ENCODE data around the gene CDKN1C.
A peak's percentile ranks its signal among the peaks of the same experiment; 100 is the strongest.

Gene CDKN1C

DNA sequence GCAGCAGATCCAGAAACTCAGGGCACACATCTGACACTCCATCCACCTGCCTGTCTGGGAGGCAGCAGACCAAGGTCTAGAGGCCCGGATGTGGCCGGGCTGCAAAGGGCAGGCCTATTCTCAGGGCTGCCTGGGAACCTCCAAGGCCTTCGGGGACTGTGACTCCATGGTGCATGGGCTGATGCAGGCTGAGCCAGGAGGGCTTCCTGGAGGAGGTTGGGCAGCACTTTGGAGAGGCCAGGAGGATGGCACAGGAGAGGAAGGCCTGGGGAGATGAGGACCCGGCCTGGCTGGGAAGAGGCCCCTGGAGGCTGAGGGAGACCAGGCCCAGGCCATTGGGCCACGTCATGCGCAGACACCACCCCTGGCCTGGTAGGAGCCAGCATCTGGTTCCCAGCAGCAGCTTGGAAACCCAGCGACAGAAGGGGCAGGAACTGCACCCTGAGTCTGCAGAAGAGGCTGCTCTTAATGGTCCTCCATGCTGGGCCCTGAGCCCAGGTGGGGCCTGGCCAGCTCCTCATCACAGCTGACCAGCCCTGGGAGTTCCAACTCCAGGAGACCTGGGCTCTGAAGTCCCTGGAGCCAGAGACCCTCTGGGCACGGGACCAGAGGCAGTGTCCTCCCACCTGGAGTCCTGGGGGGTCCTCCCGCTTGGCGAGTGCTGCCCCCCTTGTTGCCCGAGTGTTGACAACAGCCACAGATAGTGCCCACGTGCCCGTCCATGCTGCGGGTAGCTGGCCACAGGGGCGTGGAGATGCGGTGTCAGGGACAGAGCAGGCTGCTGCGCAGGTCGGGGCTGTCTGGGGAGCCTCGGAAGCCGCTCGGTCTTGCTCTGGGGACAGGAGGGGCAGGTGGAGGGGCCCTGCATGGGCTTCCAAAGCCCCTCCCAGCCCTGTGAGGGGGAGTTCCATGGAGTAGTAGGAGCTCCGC lies 38.1 kb upstream of the CDKN1C start:
- DNase-seq (ENCODE audit: low spot score) = no peak

DNA sequence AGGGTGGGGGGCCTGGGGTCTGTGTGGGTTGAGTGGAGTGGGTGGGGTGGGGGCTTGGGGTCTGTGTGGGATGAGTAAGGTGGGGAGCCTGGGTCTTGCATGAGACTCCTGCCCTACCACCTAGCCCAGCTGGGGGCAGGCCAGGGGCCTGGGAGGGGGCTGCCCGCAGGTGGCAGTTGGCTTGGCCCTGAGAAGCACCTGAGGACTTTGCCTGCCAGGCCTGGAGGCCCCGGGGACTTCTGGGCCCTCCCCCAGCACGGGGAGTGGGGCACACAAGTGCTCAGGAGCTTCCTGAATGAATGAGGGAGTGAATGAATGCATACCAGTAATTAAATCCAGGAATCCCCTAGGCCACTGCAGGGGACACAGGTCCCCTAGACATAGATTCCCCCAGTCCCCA lies 37.1 kb upstream of the CDKN1C start:
- no peak for DNase-seq (ENCODE audit: low spot score)

DNA sequence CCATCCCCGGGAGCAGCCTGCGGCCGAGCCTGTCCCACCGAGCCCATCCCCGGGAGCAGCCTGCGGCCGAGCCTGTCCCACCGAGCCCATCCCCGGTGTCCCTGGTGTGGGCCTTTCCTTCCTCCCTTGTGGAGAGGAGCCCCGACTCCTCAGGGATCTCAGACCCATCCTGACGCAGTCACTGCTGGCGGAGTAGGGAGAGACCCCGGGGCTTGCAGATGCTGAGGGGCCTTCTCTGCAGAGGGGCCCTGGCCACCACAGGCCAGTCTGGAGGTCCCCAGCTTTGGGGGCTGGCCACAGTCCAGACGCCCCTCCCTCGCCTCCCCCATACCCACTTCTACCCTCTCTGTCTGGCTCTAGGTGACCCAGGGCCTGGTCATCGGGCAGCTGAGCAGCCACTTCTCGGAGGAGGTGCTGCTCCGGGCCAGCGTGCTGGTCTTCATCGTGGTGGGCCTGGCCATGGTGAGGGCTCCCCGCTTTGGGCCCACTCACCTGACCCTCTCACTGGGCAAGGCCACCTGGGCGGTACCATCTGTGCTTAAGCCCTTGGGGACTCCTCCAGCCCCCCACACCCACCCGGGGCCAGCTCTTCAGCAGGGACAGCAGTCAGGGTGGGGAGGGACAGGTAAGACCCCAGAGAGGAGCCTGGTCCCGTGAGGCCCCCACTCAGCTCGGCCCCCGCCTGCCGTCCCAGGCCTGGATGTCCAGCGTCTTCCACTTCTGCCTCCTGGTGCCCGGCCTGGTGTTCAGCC lies 36.3 kb upstream of the CDKN1C start:
- no peak for DNase-seq (ENCODE audit: low spot score)

DNA sequence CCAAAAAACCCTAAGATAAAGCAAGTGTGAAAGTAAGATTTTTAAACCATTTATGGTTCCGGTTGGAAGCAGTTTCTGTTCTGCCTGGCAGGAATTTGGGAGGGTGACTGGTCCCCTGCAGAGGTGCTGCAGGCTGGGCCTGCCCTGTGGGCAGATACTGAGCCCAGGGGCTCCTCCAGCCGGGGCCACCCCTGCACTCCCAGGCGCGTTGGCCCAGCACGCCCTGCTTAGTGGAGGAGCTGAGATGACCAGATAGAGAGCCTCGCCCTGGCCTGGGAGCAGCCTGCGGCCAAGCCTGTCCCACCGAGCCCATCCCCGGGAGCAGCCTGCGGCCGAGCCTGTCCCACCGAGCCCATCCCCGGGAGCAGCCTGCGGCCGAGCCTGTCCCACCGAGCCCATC lies 35.7 kb upstream of the CDKN1C start:
- DNase-seq (ENCODE audit: low spot score) = no peak

DNA sequence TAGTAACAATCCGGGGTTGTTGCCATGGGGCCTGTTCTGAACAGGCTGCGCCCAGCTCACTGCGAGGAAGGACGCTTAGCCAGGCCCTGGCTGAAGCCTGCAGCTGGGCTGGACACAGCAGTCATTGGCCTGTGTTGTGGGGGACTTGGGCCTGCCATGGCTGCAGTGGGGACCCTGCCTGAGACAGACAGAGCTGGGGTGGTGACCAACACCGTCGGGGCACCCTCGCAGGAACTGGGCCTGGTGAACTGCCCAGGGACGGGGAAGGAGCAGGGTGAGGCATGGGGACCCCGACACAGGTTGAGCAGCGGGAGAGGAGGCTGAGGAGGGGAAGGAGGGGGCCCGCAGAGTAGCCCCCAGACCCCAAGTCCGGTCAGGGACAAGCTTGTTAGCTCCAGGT lies 34.8 kb upstream of the CDKN1C start:
- no peak for DNase-seq (ENCODE audit: low spot score)

DNA sequence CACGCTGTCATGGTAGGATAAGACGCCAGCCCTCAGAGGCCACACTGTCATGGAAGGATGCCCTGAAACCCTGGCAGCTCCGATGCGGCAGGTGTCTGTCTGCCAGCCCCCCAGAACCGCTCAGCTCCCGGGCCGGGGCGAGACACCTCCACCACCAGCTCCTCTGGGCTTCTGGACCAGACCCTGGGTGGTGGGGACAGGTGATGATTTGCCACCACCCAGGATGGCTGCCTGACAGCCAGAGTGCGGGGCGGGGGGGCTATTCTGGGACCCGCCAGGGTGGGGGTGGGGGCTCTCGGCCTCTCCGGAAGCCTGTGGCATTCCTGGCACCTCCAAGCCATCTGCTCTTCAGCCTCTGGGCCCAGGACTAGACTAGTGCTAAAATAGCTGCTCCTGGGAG lies 34.3 kb upstream of the CDKN1C start:
- no peak for DNase-seq (ENCODE audit: low spot score)

DNA sequence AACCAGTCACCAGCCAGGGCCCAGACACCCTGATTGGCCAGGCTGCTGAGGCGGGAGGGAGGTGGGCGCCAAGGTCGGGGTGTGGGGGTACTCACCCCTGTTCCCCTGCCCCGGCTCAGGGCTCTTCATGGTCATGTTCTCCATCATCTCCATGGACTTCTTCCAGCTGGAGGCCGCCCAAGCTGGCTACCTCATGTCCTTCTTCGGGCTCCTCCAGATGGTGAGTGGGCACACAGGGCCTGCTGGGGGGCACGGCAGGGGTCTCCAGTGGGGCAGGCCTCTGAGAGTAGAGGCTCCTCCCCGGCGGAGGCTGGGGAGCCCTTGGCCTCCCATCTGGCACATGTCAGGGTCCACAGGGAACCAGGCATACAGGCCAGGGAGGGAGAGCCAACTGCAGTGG lies 33.6 kb upstream of the CDKN1C start:
- no peak for DNase-seq (ENCODE audit: low spot score)

DNA sequence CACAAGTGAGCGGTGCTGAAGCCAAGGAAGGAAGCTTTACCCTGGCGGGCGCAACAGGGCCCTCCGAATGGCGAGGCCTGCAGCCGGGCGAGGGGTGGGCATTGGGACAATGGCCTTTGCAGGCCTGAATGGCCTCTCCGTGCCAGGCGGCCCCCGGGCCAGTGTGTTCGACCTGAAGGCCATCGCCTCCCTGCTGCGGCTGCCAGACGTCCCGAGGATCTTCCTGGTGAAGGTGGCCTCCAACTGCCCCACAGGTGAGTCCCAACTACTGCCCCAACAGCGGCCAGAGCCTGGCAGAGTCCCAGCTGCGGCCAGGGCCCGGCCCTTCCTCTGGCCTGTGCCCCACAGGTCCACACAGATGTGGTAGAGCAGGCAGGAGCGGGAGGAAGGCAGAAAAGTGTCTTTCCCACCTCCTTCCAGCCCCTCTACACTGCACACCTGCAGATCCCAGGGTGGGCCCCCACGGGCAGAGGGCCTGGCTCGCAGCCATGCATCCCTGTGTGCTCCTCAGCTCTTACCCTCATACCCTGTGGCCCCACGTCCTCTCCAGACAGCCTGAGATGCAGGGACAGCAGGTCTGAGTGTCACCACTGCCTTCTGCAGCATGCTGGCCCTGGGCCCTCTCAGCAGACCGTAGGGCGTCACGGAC lies 32.4 kb upstream of the CDKN1C start:
- DNase-seq (ENCODE audit: low spot score) = no peak

DNA sequence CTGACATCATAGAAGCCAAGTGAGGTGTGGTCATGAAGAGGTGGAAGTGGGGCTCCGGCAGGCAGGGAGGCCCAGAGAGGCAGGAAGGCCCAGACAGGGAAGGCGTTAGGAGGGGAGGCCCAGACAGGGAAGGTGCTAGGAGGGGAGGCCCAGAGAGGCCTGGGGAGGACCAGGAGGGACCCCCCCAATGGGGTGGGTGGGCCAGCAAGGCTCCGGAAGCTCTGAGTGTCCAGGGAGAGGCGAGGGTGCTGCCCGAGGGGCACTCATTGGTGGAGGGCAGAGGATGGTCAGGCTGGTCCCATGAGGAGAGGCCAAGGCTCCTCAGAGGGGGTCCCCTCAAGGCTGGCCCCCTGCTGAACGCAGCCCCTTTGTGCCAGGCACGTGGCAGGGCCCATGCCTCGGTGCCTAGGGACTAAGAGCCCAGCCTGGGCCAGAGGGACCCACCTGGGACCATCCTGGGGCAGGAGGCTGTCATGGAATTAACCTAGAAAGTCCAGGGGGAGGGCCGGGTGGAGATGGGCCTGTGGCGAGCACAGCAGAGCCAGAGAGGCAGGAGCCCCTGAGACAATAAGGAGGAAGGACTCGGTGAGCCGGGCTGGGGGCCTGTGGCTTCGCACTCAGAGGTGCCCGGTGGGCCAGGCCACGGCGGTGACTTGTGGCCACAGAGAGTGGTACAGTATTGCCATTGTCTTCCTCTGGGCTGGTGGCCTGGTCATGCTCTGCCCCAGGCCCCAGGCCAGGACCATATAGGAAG lies 31.5 kb upstream of the CDKN1C start:
- DNase-seq (ENCODE audit: low spot score) = no peak

DNA sequence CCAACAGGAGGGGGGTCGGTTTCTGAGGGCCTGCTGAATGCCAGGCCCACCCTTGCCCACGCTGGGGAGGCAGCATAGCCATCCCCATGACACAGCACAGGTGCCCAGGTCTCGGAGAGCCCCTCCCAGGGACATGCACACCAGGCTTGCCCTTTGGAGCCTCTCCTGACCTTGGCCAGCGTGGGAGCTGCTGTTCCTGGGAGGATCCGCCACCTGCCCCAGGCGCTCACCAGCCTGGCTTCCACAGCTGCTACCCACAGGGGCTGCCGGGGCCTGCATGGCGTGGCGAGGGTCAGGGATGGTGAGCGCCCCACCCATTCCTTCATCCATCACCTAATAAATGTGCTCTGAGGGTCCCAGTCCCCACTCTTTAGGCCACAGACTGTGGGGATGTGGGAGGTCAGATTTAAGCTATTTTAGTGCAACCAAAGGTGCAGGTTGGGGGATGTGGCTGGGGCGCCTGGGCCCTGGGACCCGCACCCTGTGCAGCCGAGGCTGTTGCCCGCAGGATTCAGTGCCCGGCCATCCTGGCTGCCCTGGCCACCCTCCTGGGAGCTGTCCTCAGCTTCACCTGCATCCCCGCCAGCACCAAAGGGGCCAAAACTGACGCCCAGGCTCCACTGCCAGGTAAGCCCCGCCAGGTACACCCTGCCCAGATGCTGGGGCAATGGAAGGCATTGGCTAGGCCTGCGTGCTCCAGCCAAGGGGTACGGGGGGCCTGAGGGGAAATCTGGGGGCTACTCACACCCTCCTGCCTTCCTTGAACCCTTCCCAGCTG lies 30.7 kb upstream of the CDKN1C start:
- no peak for DNase-seq (ENCODE audit: low spot score)

DNA sequence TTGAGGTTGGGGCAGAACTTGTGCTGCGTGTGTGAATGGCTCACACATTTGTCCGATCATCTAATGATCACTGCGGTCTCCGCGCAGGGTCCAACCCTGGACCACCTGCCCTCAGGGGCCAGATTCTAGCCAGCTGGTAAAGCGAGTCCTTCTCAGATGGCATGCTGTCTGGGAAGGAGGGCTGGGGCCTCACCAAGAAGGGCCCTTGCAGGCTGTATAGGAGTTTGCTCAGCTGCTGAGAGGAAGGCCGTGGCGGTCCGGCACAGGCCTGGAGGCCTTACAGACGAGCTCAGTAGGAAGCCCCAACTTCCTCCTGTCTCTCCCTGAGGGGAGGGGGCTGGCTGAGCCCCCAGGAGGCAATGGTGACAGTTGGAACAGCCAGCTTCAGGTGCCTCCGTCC lies 29.9 kb upstream of the CDKN1C start:
- DNase-seq (ENCODE audit: low spot score) = no peak

DNA sequence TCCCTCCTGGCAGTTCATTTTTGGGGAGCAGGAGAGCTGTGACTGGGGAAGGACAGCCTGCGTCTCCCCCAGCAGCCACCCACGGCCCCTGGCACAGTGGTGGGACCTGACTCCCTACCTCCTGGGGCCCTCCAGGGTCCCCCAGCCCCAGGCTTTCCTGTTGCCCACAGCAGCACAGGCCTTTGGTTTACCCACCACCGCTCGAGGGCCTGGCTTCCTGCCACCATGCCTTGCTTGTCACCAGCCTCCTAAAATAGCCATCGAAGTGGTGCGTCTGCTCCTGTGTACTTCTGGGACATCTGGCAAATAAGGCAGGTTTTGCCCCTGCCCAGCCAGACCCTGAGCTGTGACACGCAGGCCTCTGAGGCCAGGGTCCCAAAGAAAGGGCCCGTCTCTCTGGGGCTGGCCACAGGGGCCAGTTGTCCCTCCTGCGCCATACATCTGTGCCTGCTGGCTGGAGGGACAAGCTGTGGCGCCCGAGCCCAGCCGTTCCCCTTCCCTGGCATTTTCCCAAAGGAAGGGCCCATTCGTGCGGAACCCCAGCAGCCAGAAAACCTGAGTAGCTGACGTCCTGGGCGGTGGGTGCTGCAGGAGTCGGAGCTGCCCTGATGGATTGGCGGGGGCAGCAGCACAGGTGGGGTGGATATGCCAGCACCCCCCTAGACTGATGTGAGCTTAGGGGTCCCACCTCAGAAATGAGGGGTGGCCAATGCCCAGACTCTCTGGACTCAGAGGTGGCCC lies 29.1 kb upstream of the CDKN1C start:
- DNase-seq (ENCODE audit: low spot score) = no peak

DNA sequence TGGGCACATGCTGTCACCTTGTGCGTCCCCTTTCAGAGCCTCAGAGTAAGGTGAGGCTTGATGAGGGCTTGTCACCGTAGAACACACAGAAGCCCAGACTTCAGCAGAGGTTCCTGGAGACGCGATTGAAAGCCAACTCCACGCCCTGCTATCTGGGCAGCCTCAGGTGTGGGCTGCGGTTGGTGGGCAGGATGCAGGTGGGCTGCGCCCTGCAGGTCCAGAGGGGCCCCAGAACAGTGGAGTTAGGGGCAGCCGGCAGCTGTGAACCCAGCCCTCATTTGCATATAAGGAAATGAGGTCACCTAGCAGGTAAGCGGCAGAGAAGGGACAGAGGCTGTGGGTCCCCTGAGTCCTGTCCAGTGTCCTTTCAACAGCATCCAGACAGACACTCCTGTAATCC lies 28.2 kb upstream of the CDKN1C start:
- no peak for DNase-seq (ENCODE audit: low spot score)

DNA sequence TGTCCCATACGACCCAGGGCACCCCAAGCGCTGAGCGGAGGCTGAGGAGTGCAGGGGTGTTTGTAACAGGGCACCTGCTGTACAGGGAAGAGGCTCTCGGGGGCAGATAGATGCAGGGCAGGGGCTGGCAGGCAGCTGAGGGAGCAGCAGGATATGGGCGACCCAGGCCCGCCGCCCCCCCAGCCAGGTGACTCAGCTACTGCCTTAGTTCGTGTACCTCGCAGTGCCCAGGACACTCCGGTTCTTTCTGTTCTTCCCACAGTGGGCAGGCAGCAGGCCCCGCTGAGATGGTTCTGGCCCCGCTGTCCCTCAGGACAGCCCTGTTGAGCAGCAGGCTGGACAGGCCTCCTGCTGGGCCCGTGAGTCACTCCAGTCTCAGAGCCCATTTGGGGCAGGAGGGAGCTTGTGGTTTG lies 27.4 kb upstream of the CDKN1C start:
- DNase-seq (ENCODE audit: low spot score) = peak; percentile 58

DNA sequence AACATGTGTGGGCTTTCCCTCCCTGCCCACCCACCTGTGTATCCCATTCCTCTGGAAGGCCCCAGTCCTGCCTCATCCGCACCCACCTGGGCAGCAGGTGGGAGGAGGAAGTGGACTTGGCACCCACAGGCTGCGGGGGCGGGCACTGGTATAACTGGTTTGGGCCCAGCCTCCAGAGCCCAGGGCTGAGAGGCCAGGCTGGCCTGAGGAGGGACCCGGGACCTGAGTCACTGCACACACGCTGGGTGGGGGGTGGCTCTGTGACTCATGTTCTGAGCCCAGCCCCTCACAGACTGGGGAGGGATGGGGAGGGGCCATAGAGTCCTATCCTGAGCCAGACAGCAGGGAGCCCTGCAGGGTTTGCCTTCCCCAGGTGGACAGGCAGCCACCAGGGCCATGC lies 26.9 kb upstream of the CDKN1C start:
- peak; percentile 86 for DNase-seq (ENCODE audit: low spot score)

DNA sequence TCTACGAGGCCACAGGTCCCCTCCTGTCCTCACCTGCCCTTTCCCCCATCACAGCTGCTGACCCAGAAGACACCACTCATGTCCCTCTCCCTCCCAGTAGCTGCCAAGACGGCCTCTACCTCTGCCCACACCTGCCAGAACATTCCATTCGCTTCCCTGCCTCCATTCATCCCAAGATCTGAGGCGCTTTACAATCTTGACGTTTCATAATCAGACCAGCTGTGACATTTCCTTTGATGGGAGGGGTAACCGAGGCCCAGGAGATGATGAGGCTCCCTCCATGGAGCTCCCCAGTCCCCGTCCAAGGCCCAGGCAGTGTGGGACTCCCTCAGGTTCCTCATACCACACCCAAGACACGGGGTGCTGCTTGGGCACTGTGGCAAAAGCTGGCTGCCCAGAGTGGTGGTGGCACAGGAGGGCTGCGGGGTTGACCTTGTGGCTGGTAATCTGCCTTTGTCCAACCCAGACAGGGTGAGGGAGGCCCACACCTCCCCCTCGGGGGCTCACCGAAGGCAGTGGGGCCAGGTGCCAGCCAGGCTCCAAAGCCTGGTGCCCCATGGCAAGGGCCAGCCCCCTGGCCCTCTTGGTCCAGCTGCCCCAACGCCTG lies 26.3 kb upstream of the CDKN1C start:
- no peak for DNase-seq (ENCODE audit: low spot score)

DNA sequence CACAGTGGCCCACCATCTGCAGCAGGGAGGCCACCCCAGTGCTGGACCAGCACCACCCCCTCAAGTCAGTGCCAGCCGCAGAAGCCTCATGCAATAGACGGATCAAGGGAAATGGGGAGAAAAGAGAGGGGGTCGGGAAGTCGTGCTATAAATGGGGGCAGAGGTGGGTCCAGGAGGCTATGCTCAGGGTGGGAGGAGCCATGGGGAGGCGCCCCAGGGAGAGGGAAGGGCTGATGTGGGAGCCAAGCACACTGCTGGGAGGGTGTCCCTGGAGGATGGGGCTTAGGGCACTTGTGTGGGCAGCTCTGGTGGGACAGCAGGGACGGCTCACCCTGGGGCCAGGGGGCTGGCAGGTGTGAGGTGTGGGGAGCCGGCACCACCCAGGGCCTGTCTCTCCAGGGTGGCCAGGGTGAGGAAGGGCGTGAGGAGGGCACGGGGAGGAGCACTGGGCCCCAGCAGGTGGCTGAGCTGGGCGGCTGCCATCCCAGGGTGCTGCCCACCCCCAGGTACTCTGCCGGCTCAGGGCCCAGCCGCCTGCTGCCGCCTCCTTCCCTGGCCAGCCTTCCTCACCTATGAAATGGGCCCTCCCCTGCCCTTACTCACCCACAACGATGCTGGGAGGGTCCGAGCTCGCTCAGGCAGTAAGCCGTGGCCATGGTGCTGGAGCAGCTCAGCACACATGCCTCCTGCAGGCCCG lies 25.7 kb upstream of the CDKN1C start:
- no peak for DNase-seq (ENCODE audit: low spot score)

DNA sequence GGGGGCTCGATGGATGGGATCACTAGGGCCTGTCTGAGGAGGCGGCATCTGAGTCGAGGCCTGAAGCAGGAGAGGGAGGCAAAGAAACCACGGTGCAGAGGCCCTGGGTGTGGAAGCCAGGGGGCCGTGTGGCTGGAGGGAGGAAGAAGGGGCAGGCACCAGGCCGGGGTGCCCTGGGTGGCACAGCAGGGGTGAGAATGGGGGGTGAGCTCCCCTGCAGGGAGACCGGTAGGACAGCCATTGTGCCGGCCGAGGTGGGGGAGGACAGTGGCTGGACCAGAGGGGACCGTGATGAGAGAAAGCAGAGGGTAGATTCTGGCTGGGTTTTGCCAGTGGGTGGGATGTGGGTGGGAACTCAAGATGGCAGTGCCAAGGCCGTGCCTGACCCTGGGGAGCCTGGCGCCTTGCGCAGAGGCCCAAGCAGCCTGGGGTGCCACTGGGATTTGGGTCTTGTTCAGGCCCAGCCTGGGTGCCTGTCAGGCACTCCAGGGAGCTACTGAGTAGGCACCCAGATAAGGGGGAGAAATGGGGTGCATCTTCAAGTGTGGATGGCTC lies 24.9 kb upstream of the CDKN1C start:
- DNase-seq (ENCODE audit: low spot score) = no peak

Measured in AG08395 (cell line).